ENCODE data around the gene RFX2. TPM values are rescaled to one million over a fixed set of nuclear protein-coding genes. Genes with fewer than 3 reads are reported as not detected.

The RFX2 gene
- total and polyA plus RNA-seq, 9 of the 15 experiments (the other 6 are each of a cell fraction or from before 2014, with no cell fraction given) = 3.6 to 18.7 (median 8.7) TPM

- no peak overlapping the region for H3K4me3 ChIP-seq
- in situ Hi-C loops (cut with MboI) (no loop called here), intact Hi-C loops (cut with micrococcal nuclease) (no loop called here)
- H3K27ac ChIP-seq (ENCODE audit: extremely low read depth, low read depth, low read length) = no peak overlapping the region
- ATAC-seq (no peak), DNase-seq (ENCODE audit: extremely low read depth in 1 of 4, low spot score in 3 of 4) (no peak), FAIRE-seq (no peak)
- no peak overlapping the region for H3K4me2 ChIP-seq (ENCODE audit: insufficient read depth, low read length)
- BruUV-seq (replicated peaks) = no TSS peak
- H3K9me1 ChIP-seq (ENCODE audit: control insufficient read depth, insufficient read depth, low read length) = no peaks in the 10 kb centered on the region
- H3K4me1 ChIP-seq (replicated peaks in 1 of 2; ENCODE audit: control insufficient read depth in 2 of 2, insufficient read depth in 2 of 2, low read length in 2 of 2) = peaks cover 16 to 17% of the 10 kb centered on the region in 2 experiments
- H4K20me1 ChIP-seq (replicated peaks; ENCODE audit: control insufficient read depth, insufficient read depth, low read length) = no peaks in the 10 kb centered on the region
- CTCF ChIA-PET (ENCODE audit: low intra/inter-chr PET ratio) = no interaction called here
- H3K9me3 ChIP-seq (replicated peaks; ENCODE audit: control insufficient read depth, insufficient read depth, low read depth, low read length) = no peaks in the 10 kb centered on the region
- POLR2A ChIA-PET = interaction anchor here (0.7 to 1.7 kb wide), 3 partner anchors 10 to 33 kb away, joined by 3 to 6 read pairs (median 3); no protein-coding TSS in a partner anchor
- no peaks in the 10 kb centered on the region for H3K36me3 ChIP-seq (ENCODE audit: control insufficient read depth, insufficient read depth, low read length)
- WGBS (ENCODE audit: insufficient coverage, low coverage, missing lambda C conversion rate) = 88% methylated on average over 2 of the region's 4 CpGs
- no peak overlapping the region for H2AFZ ChIP-seq (ENCODE audit: low read depth, low read length)
- H3K27me3 ChIP-seq (ENCODE audit: control insufficient read depth in 2 of 2, insufficient read depth in 2 of 2, low read length in 2 of 2) = no peaks in the 10 kb centered on the region
- H3K9ac ChIP-seq (ENCODE audit: insufficient read depth in 1 of 2, low read depth in 2 of 2, low read length in 2 of 2) = no peak overlapping the region
- no peaks in the 10 kb centered on the region; the same call in 2 of the 3 replicates for H3K79me2 ChIP-seq (ENCODE audit: control insufficient read depth, insufficient read depth, low read length)
- TF ChIP-seq ATF1 (CRISPR knock-in tag; IDR thresholded peaks at IDR 0.05) (no peak), ATF1 (tag; IDR thresholded peaks at IDR 0.05) (no peak), TEAD1 (CRISPR knock-in tag; IDR thresholded peaks at IDR 0.05) (no peak), ZNF239 (CRISPR knock-in tag; IDR thresholded peaks at IDR 0.05) (no peak), RREB1 (CRISPR knock-in tag; IDR thresholded peaks at IDR 0.05) (no peak), FOXM1 (IDR thresholded peaks at IDR 0.05; ENCODE audit: low read depth) (no peak), FOXM1 (CRISPR knock-in tag; IDR thresholded peaks at IDR 0.05; ENCODE audit: low read depth) (no peak), MED1 (CRISPR knock-in tag; IDR thresholded peaks at IDR 0.05; ENCODE audit: borderline replicate concordance) (no peak), KDM4B (IDR thresholded peaks at IDR 0.05; ENCODE audit: borderline replicate concordance in 2 of 2, low read depth in 1 of 2) (no peak), SPI1 (IDR thresholded peaks at IDR 0.05; ENCODE audit: borderline replicate concordance, low read depth, low read length) (no peak), SMARCA5 (IDR thresholded peaks at IDR 0.05) (no peak), STAT5A (IDR thresholded peaks at IDR 0.05; ENCODE audit: borderline replicate concordance, low read length) (no peak), MTF1 (CRISPR knock-in tag; IDR thresholded peaks at IDR 0.05; ENCODE audit: borderline replicate concordance) (no peak), COPS2 (conservative IDR thresholded peaks at IDR 0.05) (no peak), ESRRB (CRISPR knock-in tag; IDR thresholded peaks at IDR 0.05; ENCODE audit: borderline replicate concordance) (no peak), SUPT5H (IDR thresholded peaks at IDR 0.05) (no peak), DACH1 (IDR thresholded peaks at IDR 0.05; ENCODE audit: partially characterized antibody) (no peak), ZSCAN29 (IDR thresholded peaks at IDR 0.05) (no peak)
These were observed 32.2 kb downstream of the RFX2 start for GRCh38 chr19:6078068-6078467.
